Hepatocyte (in vitro differentiated cells): ENCODE data around the gene ADAMTS8. TPM values are rescaled to one million over a fixed set of nuclear protein-coding genes. Genes with fewer than 3 reads are reported as not detected.

ENCODE experiments used
- DNase-seq: peaks from one replicate; pipeline ENCODE4 v3.0.0-alpha.2; 2016; ENCODE audit warnings: low spot score
- H2AFZ ChIP-seq: fragments of 200-600 bp; sonication (generic); 2 replicates; pipeline ENCODE4 v1.6.0; 2016; ENCODE audit warnings: antibody characterized with exemption, mild to moderate bottlenecking
- H3K27ac ChIP-seq: fragments of 200-600 bp; sonication (generic); 2 replicates; pipeline ENCODE4 v1.5.1; 2016; ENCODE audit warnings: mild to moderate bottlenecking
- H3K27me3 ChIP-seq: fragments of 200-600 bp; sonication (generic); 2 replicates; pipeline ENCODE4 v1.6.1; 2016
- H3K36me3 ChIP-seq: fragments of 200-600 bp; sonication (generic); replicated peaks from 2 replicates; pipeline ENCODE4 v1.5.1; 2016; ENCODE audit warnings: low read depth; ENCODE audit not compliant: insufficient read depth
- H3K4me1 ChIP-seq: fragments of 200-600 bp; sonication (generic); 2 replicates; pipeline ENCODE4 v1.5.1; 2016; ENCODE audit warnings: mild to moderate bottlenecking, moderate library complexity; ENCODE audit not compliant: insufficient read depth
- H3K4me2 ChIP-seq: fragments of 200-600 bp; sonication (generic); 2 replicates; pipeline ENCODE4 v1.6.0; 2016
- H3K4me3 ChIP-seq: fragments of 200-600 bp; sonication (generic); 2 replicates; pipeline ENCODE4 v1.5.1; 2016; ENCODE audit warnings: mild to moderate bottlenecking
- H3K79me2 ChIP-seq: fragments of 200-600 bp; sonication (generic); 2 replicates; pipeline ENCODE4 v1.6.0; 2017; ENCODE audit warnings: mild to moderate bottlenecking
- H3K9me2 ChIP-seq: fragments of 200-600 bp; sonication (generic); replicated peaks from 2 replicates; pipeline ENCODE4 v1.6.0; 2017; ENCODE audit warnings: mild to moderate bottlenecking; ENCODE audit not compliant: insufficient read depth
- H3K9me3 ChIP-seq: fragments of 200-600 bp; sonication (generic); 2 replicates; pipeline ENCODE4 v1.5.1; 2016; ENCODE audit warnings: low read depth, mild to moderate bottlenecking
- H4K20me1 ChIP-seq: fragments of 200-600 bp; sonication (generic); 2 replicates; pipeline ENCODE4 v1.6.0; 2016; ENCODE audit warnings: mild to moderate bottlenecking; ENCODE audit not compliant: insufficient read depth, poor library complexity, severe bottlenecking
- CTCF ChIP-seq: fragments of 200-600 bp; sonication (generic); IDR thresholded peaks from 2 replicates; pipeline ENCODE4 v1.5.1; 2016; ENCODE audit warnings: antibody characterized with exemption, mild to moderate bottlenecking; ENCODE audit not compliant: poor library complexity
- EZH2 ChIP-seq: fragments of 200-600 bp; sonication (generic); IDR thresholded peaks from 2 replicates; pipeline ENCODE4 v1.6.1; 2016; ENCODE audit warnings: antibody characterized with exemption, mild to moderate bottlenecking, borderline replicate concordance
- EZH2phosphoT487 ChIP-seq: fragments of 200-600 bp; sonication (generic); IDR thresholded peaks from one replicate; pipeline ENCODE4 v1.6.1; 2018; ENCODE audit warnings: antibody characterized with exemption, mild to moderate bottlenecking, low read depth, moderate library complexity; ENCODE audit not compliant: unreplicated experiment, severe bottlenecking
- WGBS: methylation state at CpG from one replicate; pipeline ENCODE4 v1.1.6; 2016; ENCODE audit warnings: low lambda C conversion rate; ENCODE audit errors: missing lambda C conversion rate; 5-methylcytosine and 5-hydroxymethylcytosine counted together
- polyA plus RNA-seq: library from polyadenylated mRNA; unstranded; fragments of >200 nt; fragmentation: Nextera tagmentation; extraction: Ambion mirVana; gene quantifications from 2 replicates; pipeline ENCODE4 v1.2.1, GENCODE V29; 2016
- total RNA-seq: library from RNA; depleted of rRNA; stranded (reverse); fragments of >200 nt; gene quantifications from 2 replicates; pipeline ENCODE4 v1.2.3, GENCODE V29; 2014

The ADAMTS8 gene
- total and polyA plus RNA-seq, 2 experiments from 2014 or later: 1.7 to 2.3 TPM

GRCh38 chr11:130451231-130452019 lies 23.0 kb upstream of the ADAMTS8 start:
- Histone ChIP-seq H3K79me2 (peaks cover 17% of the 10 kb centered on the region), H3K27ac (no peak overlapping the region), H3K36me3 (no peaks in the 10 kb centered on the region), H3K4me2 (peak overlapping the region; percentile 98), H3K9me3 (no peaks in the 10 kb centered on the region), H3K4me3 (no peak overlapping the region), H3K4me1 (peaks cover 17% of the 10 kb centered on the region), H4K20me1 (peaks cover 4% of the 10 kb centered on the region), H3K9me2 (no peaks in the 10 kb centered on the region), H3K27me3 (peaks cover 19% of the 10 kb centered on the region), H2AFZ (no peak overlapping the region)
- TF ChIP-seq CTCF (no peak), EZH2phosphoT487 (no peak), EZH2 (no peak)
- WGBS: 88% methylated on average over 6 of the region's 6 CpGs
- DNase-seq: no peak

GRCh38 chr11:130449996-130450769 lies 21.8 kb upstream of the ADAMTS8 start:
- WGBS: 26% methylated on average over 34 of the region's 34 CpGs
- no peaks in the 10 kb centered on the region for H3K9me2 ChIP-seq
- H4K20me1 ChIP-seq: peaks cover 4% of the 10 kb centered on the region
- TF ChIP-seq EZH2phosphoT487 (no peak), EZH2 (no peak), CTCF (peak; percentile 58)
- DNase-seq: peak; percentile 85
- no peak overlapping the region for H2AFZ ChIP-seq
- H3K9me3 ChIP-seq: no peaks in the 10 kb centered on the region
- H3K36me3 ChIP-seq: no peaks in the 10 kb centered on the region
- H3K4me1 ChIP-seq: peaks cover 8% of the 10 kb centered on the region
- H3K79me2 ChIP-seq: peaks cover 17% of the 10 kb centered on the region
- peaks cover 20% of the 10 kb centered on the region for H3K27me3 ChIP-seq
- no peak overlapping the region for H3K27ac ChIP-seq
- H3K4me3 ChIP-seq: peak overlapping the region; percentile 69
- H3K4me2 ChIP-seq: peak overlapping the region; percentile 98

GRCh38 chr11:130449310-130449990 lies 21.0 kb upstream of the ADAMTS8 start:
- 4% methylated on average over 62 of the region's 64 CpGs for WGBS
- Histone ChIP-seq H3K4me3 (peak overlapping the region; percentile 69), H3K9me3 (no peaks in the 10 kb centered on the region), H3K4me2 (peak overlapping the region; percentile 98), H4K20me1 (peaks cover 4% of the 10 kb centered on the region), H3K9me2 (no peaks in the 10 kb centered on the region), H2AFZ (peak overlapping the region; percentile 40), H3K27me3 (peaks cover 20% of the 10 kb centered on the region), H3K79me2 (peaks cover 17% of the 10 kb centered on the region), H3K4me1 (peaks cover 7% of the 10 kb centered on the region), H3K36me3 (no peaks in the 10 kb centered on the region), H3K27ac (peak overlapping the region; percentile 17)
- DNase-seq: no peak
- no peak for TF ChIP-seq EZH2
- TF ChIP-seq EZH2phosphoT487: no peak
- no peak for TF ChIP-seq CTCF
